BJ (cell line): Measurements from ENCODE around the gene SRSF12. TPM values are rescaled to one million over a fixed set of nuclear protein-coding genes. Genes with fewer than 3 reads are reported as not detected.

ENCODE experiments used
- CTCF ChIA-PET: fragments of 350-600 bp; formaldehyde crosslinking; extraction: SDS; loops from one replicate; lab custom pipeline; 2021; ENCODE audit warnings: antibody characterized with exemption, inconsistent platforms; lab: Yijun Ruan, JAX
- POLR2A ChIA-PET: fragments of 300-600 bp; sonication (Branson Sonifier 250); formaldehyde crosslinking; extraction: SDS; loops from one replicate; lab custom pipeline; 2021; ENCODE audit warnings: antibody characterized with exemption; lab: Charles Lee
- DNase-seq: peaks from one replicate; pipeline ENCODE4 v3.0.0-alpha.2; 2011; ENCODE audit warnings: low read depth
- H3K27me3 ChIP-seq: 2 replicates; pipeline ENCODE4 v1.6.0; 2011; ENCODE audit warnings: low read length; ENCODE audit not compliant: control insufficient read depth, insufficient read depth
- H3K36me3 ChIP-seq: 2 replicates; pipeline ENCODE4 v1.5.1; 2011; ENCODE audit warnings: low read length; ENCODE audit not compliant: control insufficient read depth, insufficient read depth
- H3K4me3 ChIP-seq: 2 replicates; pipeline ENCODE4 v1.5.1; 2011; ENCODE audit warnings: low read depth, mild to moderate bottlenecking, control low read depth, low read length
- polyA plus RNA-seq: library from polyadenylated mRNA; depleted of rRNA; stranded (reverse); fragments of >200 nt; gene quantifications from 2 replicates; pipeline ENCODE4 v1.2.3, GENCODE V29; 2011; rRNA removed
- small RNA-seq: library from RNA; depleted of rRNA; stranded (forward); fragments of <200 nt; gene quantifications from one replicate; pipeline ENCODE3, GENCODE V24; 2012; ENCODE audit warnings: low replicate concordance, low read depth; ENCODE audit not compliant: insufficient read length
- TF ChIP-seq, protein P1 (sequence below): IDR thresholded peaks from 2 replicates; pipeline ENCODE4 v1.5.1; 2011; ENCODE audit warnings: low read depth, mild to moderate bottlenecking, control low read depth, inconsistent platforms, low read length, moderate library complexity; ENCODE audit not compliant: insufficient read depth

SRSF12 gene
- polyA plus RNA-seq, 1 experiment, result not detected

DNA sequence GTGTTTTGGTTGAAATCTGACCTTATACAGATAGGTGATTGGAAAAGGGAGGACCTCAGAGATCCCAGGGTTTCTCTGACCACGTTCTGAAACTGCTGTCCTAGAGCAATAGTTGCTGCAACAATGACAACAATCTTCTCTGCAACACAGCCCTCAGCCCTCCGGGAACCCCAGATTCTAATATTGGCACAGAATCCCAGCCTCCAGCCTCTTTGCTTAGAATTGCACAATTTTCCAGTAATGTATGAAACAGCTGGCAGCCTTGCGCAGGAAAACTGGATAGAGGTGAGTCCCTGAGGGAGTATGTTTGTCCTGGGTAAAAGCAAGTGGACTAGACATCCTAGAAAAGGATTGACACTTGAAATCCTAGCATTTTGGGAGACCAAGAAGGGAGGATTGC lies 67.7 kb downstream of the SRSF12 start:
- ChIA-PET POLR2A (no interaction called here), CTCF (interaction anchor here (1.3 kb wide), 1 partner anchor 66 kb away, joined by 3 read pairs; no protein-coding TSS in a partner anchor)
- TF ChIP-seq, protein P1, sequence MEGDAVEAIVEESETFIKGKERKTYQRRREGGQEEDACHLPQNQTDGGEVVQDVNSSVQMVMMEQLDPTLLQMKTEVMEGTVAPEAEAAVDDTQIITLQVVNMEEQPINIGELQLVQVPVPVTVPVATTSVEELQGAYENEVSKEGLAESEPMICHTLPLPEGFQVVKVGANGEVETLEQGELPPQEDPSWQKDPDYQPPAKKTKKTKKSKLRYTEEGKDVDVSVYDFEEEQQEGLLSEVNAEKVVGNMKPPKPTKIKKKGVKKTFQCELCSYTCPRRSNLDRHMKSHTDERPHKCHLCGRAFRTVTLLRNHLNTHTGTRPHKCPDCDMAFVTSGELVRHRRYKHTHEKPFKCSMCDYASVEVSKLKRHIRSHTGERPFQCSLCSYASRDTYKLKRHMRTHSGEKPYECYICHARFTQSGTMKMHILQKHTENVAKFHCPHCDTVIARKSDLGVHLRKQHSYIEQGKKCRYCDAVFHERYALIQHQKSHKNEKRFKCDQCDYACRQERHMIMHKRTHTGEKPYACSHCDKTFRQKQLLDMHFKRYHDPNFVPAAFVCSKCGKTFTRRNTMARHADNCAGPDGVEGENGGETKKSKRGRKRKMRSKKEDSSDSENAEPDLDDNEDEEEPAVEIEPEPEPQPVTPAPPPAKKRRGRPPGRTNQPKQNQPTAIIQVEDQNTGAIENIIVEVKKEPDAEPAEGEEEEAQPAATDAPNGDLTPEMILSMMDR, result no peak
- H3K27me3 ChIP-seq, result no peaks in the 10 kb centered on the region
- no peaks in the 10 kb centered on the region for H3K36me3 ChIP-seq
- no peak for DNase-seq
- no peak overlapping the region for H3K4me3 ChIP-seq

- H3K4me3 ChIP-seq, result no peak overlapping the region
- no peaks in the 10 kb centered on the region for H3K36me3 ChIP-seq
- POLR2A ChIA-PET, result no interaction called here
- TF ChIP-seq, protein P1, result no peak
- CTCF ChIA-PET, result no interaction called here
- H3K27me3 ChIP-seq, result no peaks in the 10 kb centered on the region
- DNase-seq, result no peak
Observed at GRCh38 chr6:89048985-89049384, 68.9 kb downstream of the SRSF12 start.

DNA sequence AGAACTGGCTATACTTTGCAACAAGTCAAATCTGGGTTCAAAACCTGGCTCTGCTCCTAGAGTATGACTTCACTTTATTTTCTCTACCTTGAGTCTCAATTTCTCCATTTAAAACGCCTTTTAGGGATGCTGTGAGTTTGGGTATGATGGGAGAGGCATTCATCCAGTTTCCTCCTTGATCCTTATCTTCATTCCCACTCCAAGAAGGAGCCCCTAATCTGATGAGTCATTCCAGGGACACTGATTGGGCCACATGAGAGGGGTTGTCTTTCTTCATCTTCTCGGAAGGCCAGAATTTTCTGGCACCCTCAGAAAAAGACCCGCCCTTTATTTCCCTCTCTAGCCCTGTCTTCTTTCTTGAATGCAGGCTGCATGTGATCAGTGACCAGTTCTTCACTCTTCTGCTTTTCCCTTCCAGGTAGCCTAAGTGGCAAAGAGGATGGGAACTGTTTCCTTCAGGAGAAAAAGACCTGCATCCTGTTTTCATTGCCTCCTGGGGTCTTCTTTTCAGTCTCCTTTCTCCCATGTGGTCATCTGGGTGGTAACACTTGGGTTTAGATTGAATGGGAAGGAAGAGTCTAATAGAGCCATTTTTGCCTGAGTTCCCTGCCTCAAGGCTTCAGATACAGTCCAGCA lies 69.5 kb downstream of the SRSF12 start:
- no peak overlapping the region for H3K4me3 ChIP-seq
- ChIA-PET CTCF (no interaction called here), POLR2A (no interaction called here)
- TF ChIP-seq, protein P1, result no peak
- H3K27me3 ChIP-seq, result no peaks in the 10 kb centered on the region
- no peak for DNase-seq
- no peaks in the 10 kb centered on the region for H3K36me3 ChIP-seq

DNA sequence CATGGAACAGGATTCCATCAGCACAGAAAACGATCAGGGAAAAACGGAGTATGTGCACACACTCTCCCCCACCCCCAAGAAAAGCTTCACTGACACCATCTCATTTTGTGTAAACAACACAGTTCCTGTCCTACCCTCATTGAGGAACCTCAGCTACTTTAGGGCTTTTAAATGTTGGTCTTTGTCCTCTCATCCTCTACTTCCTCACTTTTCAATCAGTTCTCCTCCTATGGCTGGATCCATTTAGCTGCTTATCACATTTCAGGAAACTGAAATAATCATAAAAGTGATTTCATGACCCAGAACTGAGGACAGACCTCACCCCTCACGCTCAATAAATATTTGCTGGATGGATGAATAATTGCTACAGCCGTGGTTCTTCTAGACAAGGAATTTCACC lies 70.4 kb downstream of the SRSF12 start:
- POLR2A ChIA-PET, result interaction anchor here (0.6 kb wide), 1 partner anchor 1458 kb away, joined by 3 read pairs; the partner anchor contains the start of gene RARS2
- Histone ChIP-seq H3K27me3 (no peaks in the 10 kb centered on the region), H3K4me3 (no peak overlapping the region), H3K36me3 (no peaks in the 10 kb centered on the region)
- TF ChIP-seq, protein P1, result no peak
- no peak for DNase-seq
- CTCF ChIA-PET, result interaction anchor here (0.7 kb wide), 1 partner anchor 27 kb away, joined by 3 read pairs; no protein-coding TSS in a partner anchor

Small RNA genes within 50 kb of the gene (small RNA-seq; reads per million reads assigned to genes)
- gene RN7SL336P (not detected), gene RNU2-61P (0.63 reads per million)

Other genes with a start within 250 kb of the SRSF12 start
- 3.2 and 6.5 TPM in 2 replicates for gene RNGTT, start 154.5 kb downstream of the SRSF12 start, polyA plus RNA-seq
- gene PNRC1, start 37.3 kb downstream of the SRSF12 start, polyA plus RNA-seq, result 5.6 and 9.8 TPM in 2 replicates
- gene PM20D2, start 28.0 kb upstream of the SRSF12 start, polyA plus RNA-seq, result 2.4 and 4.0 TPM in 2 replicates
- not detected in 2 replicates for gene GABRR1, start 99.3 kb upstream of the SRSF12 start, polyA plus RNA-seq
- gene GABRR2, start 197.2 kb upstream of the SRSF12 start, polyA plus RNA-seq, result 0.21 and 0.31 TPM in 2 replicates
- gene UBE2J1, start 234.7 kb upstream of the SRSF12 start, polyA plus RNA-seq, result 27.1 and 43.3 TPM in 2 replicates